DND-41 (cell line): Measurements from ENCODE around the gene ZNF462.

ENCODE experiments used
- ATAC-seq: fragments of 200-7000 bp; cut with Tn5 transposase; 3 replicates; pipeline ENCODE4 v1.9.1; 2021; ENCODE audit warnings: low read depth; ENCODE audit not compliant: insufficient read depth
- DNase-seq: peaks from one replicate; pipeline ENCODE4 v3.0.0-alpha.2; 2020
- H2AFZ ChIP-seq: 2 replicates; pipeline ENCODE4 v1.6.0; 2012; ENCODE audit warnings: low read depth, low read length
- H3K27ac ChIP-seq: 2 replicates; pipeline ENCODE4 v1.5.1; 2012; ENCODE audit warnings: low read length, inconsistent platforms
- H3K27me3 ChIP-seq: fragments of 200-600 bp; sonication (generic); 2 replicates; pipeline ENCODE4 v1.6.0; 2012; ENCODE audit warnings: low read length, mild to moderate bottlenecking, inconsistent platforms; ENCODE audit not compliant: insufficient read depth, poor library complexity
- H3K36me3 ChIP-seq: 2 replicates; pipeline ENCODE4 v1.5.1; 2012; ENCODE audit warnings: low read length, inconsistent platforms; ENCODE audit not compliant: insufficient read depth
- H3K4me1 ChIP-seq: 2 replicates; pipeline ENCODE4 v1.5.1; 2012; ENCODE audit warnings: mild to moderate bottlenecking, low read length; ENCODE audit not compliant: insufficient read depth
- H3K4me2 ChIP-seq: 2 replicates; pipeline ENCODE4 v1.6.0; 2012; ENCODE audit warnings: mild to moderate bottlenecking, moderate library complexity, low read length, inconsistent platforms; ENCODE audit not compliant: insufficient read depth
- H3K4me3 ChIP-seq, 2 experiments: fragments of 200-600 bp in 1 of 2; shearing (Covaris generic) in 1 of 2; 2 replicates each; pipeline ENCODE4 v1.5.1; 2012 to 2016; ENCODE audit warnings: inconsistent platforms in 2 of 2, low read length in 2 of 2, mild to moderate bottlenecking in 2 of 2, low read depth in 1 of 2, moderate library complexity in 1 of 2
- H3K79me2 ChIP-seq: 2 replicates; pipeline ENCODE4 v1.6.0; 2012; ENCODE audit warnings: low read length, inconsistent platforms; ENCODE audit not compliant: insufficient read depth
- H3K9ac ChIP-seq: 2 replicates; pipeline ENCODE4 v1.6.0; 2012; ENCODE audit warnings: low read depth, mild to moderate bottlenecking, inconsistent platforms, low read length, moderate library complexity
- H3K9me3 ChIP-seq: 2 replicates; pipeline ENCODE4 v1.5.1; 2012; ENCODE audit warnings: low read length, moderate library complexity, mild to moderate bottlenecking, inconsistent platforms; ENCODE audit not compliant: insufficient read depth, severe bottlenecking
- H4K20me1 ChIP-seq: 2 replicates; pipeline ENCODE4 v1.6.0; 2012; ENCODE audit warnings: low read length; ENCODE audit not compliant: insufficient read depth
- EZH2 ChIP-seq: IDR thresholded peaks from 3 replicates; pipeline ENCODE4 v1.6.1; 2012; ENCODE audit warnings: borderline replicate concordance, low read depth, mild to moderate bottlenecking, moderate library complexity, low read length, inconsistent platforms; ENCODE audit not compliant: severe bottlenecking
- TF ChIP-seq, protein P1 (sequence below): IDR thresholded peaks from 2 replicates; pipeline ENCODE4 v1.5.1; 2012; ENCODE audit warnings: borderline replicate concordance, low read length, moderate library complexity, mild to moderate bottlenecking; ENCODE audit not compliant: poor library complexity, severe bottlenecking; ENCODE audit errors: extremely low read depth

The ZNF462 gene

DNA sequence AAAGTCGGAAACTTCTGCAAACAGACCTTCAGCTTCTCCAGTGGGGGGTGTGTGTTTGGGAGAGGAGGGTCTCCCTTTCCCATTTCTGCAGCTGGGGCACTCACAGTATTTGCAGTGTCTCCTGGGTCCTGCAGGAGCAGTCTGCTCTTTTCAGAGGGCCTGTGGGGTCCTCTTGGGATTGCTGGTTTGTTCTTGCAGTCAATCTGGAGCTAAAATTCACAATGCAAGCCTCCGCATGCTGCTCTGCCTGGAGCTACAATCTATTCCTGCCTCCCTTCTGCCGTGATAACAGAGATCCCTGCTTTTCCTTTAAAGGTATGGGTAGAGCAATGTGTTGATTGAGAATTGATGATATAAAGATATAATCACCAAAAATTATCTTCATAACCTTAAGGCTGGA, 43.2 kb downstream of the ZNF462 start:
- H3K4me2 ChIP-seq: no peak overlapping the region

GRCh38 chr9:106911951-106912350, 49.0 kb downstream of the ZNF462 start:
- no peaks in the 10 kb centered on the region for H3K27me3 ChIP-seq
- no peak overlapping the region for H3K4me2 ChIP-seq
- H4K20me1 ChIP-seq: no peaks in the 10 kb centered on the region
- ATAC-seq (no peak), DNase-seq (no peak)
- no peaks in the 10 kb centered on the region for H3K36me3 ChIP-seq
- H3K9ac ChIP-seq: no peak overlapping the region
- no peak overlapping the region for H3K4me3 ChIP-seq
- H3K79me2 ChIP-seq: no peaks in the 10 kb centered on the region
- H3K9me3 ChIP-seq: no peaks in the 10 kb centered on the region
- TF ChIP-seq EZH2: no peak
- TF ChIP-seq, protein P1, sequence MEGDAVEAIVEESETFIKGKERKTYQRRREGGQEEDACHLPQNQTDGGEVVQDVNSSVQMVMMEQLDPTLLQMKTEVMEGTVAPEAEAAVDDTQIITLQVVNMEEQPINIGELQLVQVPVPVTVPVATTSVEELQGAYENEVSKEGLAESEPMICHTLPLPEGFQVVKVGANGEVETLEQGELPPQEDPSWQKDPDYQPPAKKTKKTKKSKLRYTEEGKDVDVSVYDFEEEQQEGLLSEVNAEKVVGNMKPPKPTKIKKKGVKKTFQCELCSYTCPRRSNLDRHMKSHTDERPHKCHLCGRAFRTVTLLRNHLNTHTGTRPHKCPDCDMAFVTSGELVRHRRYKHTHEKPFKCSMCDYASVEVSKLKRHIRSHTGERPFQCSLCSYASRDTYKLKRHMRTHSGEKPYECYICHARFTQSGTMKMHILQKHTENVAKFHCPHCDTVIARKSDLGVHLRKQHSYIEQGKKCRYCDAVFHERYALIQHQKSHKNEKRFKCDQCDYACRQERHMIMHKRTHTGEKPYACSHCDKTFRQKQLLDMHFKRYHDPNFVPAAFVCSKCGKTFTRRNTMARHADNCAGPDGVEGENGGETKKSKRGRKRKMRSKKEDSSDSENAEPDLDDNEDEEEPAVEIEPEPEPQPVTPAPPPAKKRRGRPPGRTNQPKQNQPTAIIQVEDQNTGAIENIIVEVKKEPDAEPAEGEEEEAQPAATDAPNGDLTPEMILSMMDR: no peak
- H2AFZ ChIP-seq: no peak overlapping the region
- peaks cover 21% of the 10 kb centered on the region for H3K4me1 ChIP-seq
- no peak overlapping the region for H3K27ac ChIP-seq

More for the DNA sequence above, 43.2 kb downstream of the ZNF462 start:
- Histone ChIP-seq H3K9ac (no peak overlapping the region), H3K36me3 (no peaks in the 10 kb centered on the region), H3K4me1 (peaks cover 21% of the 10 kb centered on the region), H3K27ac (no peak overlapping the region), H3K9me3 (no peaks in the 10 kb centered on the region), H3K4me3 (no peak overlapping the region), H4K20me1 (no peaks in the 10 kb centered on the region), H3K79me2 (no peaks in the 10 kb centered on the region), H2AFZ (no peak overlapping the region), H3K27me3 (no peaks in the 10 kb centered on the region)
- no peak for DNase-seq
- no peak for ATAC-seq
- no peak for TF ChIP-seq EZH2
- TF ChIP-seq, protein P1: no peak

DNA sequence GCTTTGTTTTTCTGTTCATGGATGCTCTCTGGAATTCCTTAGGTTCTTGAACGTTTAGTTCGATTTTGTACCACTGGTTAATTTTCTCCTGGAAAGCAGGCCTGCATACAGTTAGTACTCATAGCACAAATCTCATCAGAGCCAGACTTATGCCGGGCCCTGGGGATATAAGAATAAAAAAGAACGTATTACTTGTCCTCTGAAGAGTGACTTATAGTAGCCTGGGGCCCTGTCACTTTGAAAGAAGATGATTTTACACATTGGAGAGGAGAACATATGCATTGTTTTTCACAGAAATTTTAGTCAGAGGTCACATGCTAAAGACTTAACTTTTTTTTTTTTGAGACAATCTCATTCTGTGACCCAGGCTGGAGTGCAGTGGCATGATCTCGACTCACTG, 50.3 kb downstream of the ZNF462 start:
- Histone ChIP-seq H3K9ac (no peak overlapping the region), H3K4me3 (no peak overlapping the region), H2AFZ (no peak overlapping the region), H3K79me2 (no peaks in the 10 kb centered on the region), H3K36me3 (no peaks in the 10 kb centered on the region), H3K4me2 (no peak overlapping the region), H4K20me1 (no peaks in the 10 kb centered on the region), H3K4me1 (peaks cover 21% of the 10 kb centered on the region), H3K9me3 (no peaks in the 10 kb centered on the region), H3K27ac (no peak overlapping the region), H3K27me3 (no peaks in the 10 kb centered on the region)
- TF ChIP-seq, protein P1: no peak
- no peak for TF ChIP-seq EZH2
- no peak for ATAC-seq
- DNase-seq: no peak

- Histone ChIP-seq H2AFZ (no peak overlapping the region), H3K4me2 (no peak overlapping the region), H3K79me2 (no peaks in the 10 kb centered on the region), H4K20me1 (no peaks in the 10 kb centered on the region), H3K4me1 (peaks cover 17% of the 10 kb centered on the region), H3K36me3 (no peaks in the 10 kb centered on the region), H3K4me3 (no peak overlapping the region), H3K27me3 (no peaks in the 10 kb centered on the region), H3K27ac (no peak overlapping the region), H3K9me3 (no peaks in the 10 kb centered on the region), H3K9ac (no peak overlapping the region)
- DNase-seq: no peak
- no peak for ATAC-seq
- TF ChIP-seq, protein P1: no peak
- no peak for TF ChIP-seq EZH2
Measured at GRCh38 chr9:106915851-106916250, 52.9 kb downstream of the ZNF462 start.
